ENCODE measurements around the gene STK25. TPM values are rescaled to one million over a fixed set of nuclear protein-coding genes. Genes with fewer than 3 reads are reported as not detected.

STK25 gene
- total and polyA plus RNA-seq, 2 donors (not counting 1 experiment from before 2014, with no cell fraction given): 168 to 197 TPM

DNA sequence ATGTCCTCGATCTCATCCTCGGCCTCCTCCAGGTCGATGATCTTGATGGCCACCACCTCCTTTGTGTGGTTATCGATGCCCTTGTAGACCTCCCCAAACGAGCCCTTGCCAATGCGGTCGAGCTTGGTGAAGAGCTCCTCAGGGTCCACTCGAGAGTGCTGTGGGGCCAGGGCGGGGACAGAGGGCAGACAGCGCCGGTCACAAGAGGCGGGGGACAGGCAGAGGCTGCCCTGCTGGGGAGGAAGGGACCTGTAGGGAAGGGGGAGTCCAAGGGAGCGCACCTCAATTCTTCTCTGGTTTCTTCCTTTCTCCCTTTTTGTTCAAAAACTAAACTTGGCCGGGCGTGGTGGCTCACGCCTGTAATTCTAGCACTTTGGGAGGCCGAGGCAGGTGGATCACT lies 6.8 kb downstream of the STK25 start:
- Histone ChIP-seq H3K9me3 (ENCODE audit: control insufficient read depth, insufficient read depth, low read depth, low read length) (no peaks in the 10 kb centered on the region), H3K27me3 (ENCODE audit: control insufficient read depth, insufficient read depth, low read length) (no peaks in the 10 kb centered on the region), H4K20me1 (ENCODE audit: control insufficient read depth, extremely low read depth, insufficient read depth, low read length) (no peaks in the 10 kb centered on the region), H3K27ac (ENCODE audit: insufficient read depth, low read length) (no peak overlapping the region), H2AFZ (ENCODE audit: low read length) (no peak overlapping the region), H3K79me2 (ENCODE audit: control insufficient read depth, insufficient read depth, low read length) (peaks cover 43% of the 10 kb centered on the region), H3K4me1 (ENCODE audit: control insufficient read depth, extremely low read depth, insufficient read depth, low read length) (no peaks in the 10 kb centered on the region), H3K9ac (ENCODE audit: insufficient read depth, low read length) (no peak overlapping the region), H3K4me3 (replicated peaks in 1 of 4; ENCODE audit: control extremely low read depth in 1 of 4, insufficient read depth in 1 of 4, low read depth in 3 of 4, low read length in 4 of 4) (no peak overlapping the region), H3K36me3 (ENCODE audit: control insufficient read depth, insufficient read depth, low read length) (peaks cover 23% of the 10 kb centered on the region), H3K4me2 (ENCODE audit: extremely low read depth, insufficient read depth, low read length) (no peak overlapping the region)
- TF ChIP-seq CTCF (conservative IDR thresholded peaks at IDR 0.05 in 1 of 2, IDR thresholded peaks at IDR 0.05 in 1 of 2; ENCODE audit: low read depth in 1 of 2, low read length in 2 of 2): no peak
- no peak for TF ChIP-seq EZH2 (IDR thresholded peaks at IDR 0.05; ENCODE audit: low read length, missing control alignments)
- no peak for DNase-seq (ENCODE audit: low read depth in 2 of 2)

DNA sequence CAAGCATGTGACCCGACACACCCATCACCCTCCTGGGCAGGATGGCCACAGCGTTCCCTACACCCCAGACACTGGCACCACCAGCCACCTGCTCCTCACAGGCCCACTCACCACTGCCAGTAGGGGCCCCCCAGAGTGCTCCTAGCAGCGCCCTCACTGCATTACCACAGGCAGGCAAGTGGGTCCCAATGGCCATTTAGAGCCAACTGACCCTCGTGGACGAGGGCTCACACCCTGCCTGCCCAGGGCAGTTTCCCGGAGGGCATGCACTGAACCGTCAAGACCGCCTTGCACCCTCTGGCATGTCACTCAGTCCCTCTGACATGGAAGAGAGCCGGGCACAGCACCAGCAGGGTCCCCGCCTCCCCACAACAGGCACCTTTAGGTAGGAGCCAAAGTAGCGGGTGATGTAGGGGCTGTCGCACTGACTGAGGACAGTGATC lies 7.3 kb downstream of the STK25 start:
- Histone ChIP-seq H3K27me3 (ENCODE audit: control insufficient read depth, insufficient read depth, low read length) (no peaks in the 10 kb centered on the region), H4K20me1 (ENCODE audit: control insufficient read depth, extremely low read depth, insufficient read depth, low read length) (no peaks in the 10 kb centered on the region), H3K36me3 (ENCODE audit: control insufficient read depth, insufficient read depth, low read length) (peaks cover 26% of the 10 kb centered on the region)

GRCh38 chr2:241500431-241500975 lies 7.9 kb downstream of the STK25 start:
- H3K79me2 ChIP-seq (ENCODE audit: control insufficient read depth, insufficient read depth, low read length): peaks cover 33% of the 10 kb centered on the region
- H3K4me2 ChIP-seq (ENCODE audit: extremely low read depth, insufficient read depth, low read length): no peak overlapping the region
- H4K20me1 ChIP-seq (ENCODE audit: control insufficient read depth, extremely low read depth, insufficient read depth, low read length): no peaks in the 10 kb centered on the region
- H2AFZ ChIP-seq (ENCODE audit: low read length): no peak overlapping the region
- no peak overlapping the region for H3K27ac ChIP-seq (ENCODE audit: insufficient read depth, low read length)
- H3K36me3 ChIP-seq (ENCODE audit: control insufficient read depth, insufficient read depth, low read length): peaks cover 31% of the 10 kb centered on the region
- no peak for DNase-seq (ENCODE audit: low read depth in 2 of 2)
- H3K27me3 ChIP-seq (ENCODE audit: control insufficient read depth, insufficient read depth, low read length): no peaks in the 10 kb centered on the region
- TF ChIP-seq EZH2 (IDR thresholded peaks at IDR 0.05; ENCODE audit: low read length, missing control alignments): no peak
- no peak for TF ChIP-seq CTCF (conservative IDR thresholded peaks at IDR 0.05 in 1 of 2, IDR thresholded peaks at IDR 0.05 in 1 of 2; ENCODE audit: low read depth in 1 of 2, low read length in 2 of 2)
- H3K4me1 ChIP-seq (ENCODE audit: control insufficient read depth, extremely low read depth, insufficient read depth, low read length): no peaks in the 10 kb centered on the region
- no peaks in the 10 kb centered on the region for H3K9me3 ChIP-seq (ENCODE audit: control insufficient read depth, insufficient read depth, low read depth, low read length)
- H3K4me3 ChIP-seq (replicated peaks in 1 of 4; ENCODE audit: control extremely low read depth in 1 of 4, insufficient read depth in 1 of 4, low read depth in 3 of 4, low read length in 4 of 4): no peak overlapping the region
- H3K9ac ChIP-seq (ENCODE audit: insufficient read depth, low read length): no peak overlapping the region

More for the DNA sequence above, 7.3 kb downstream of the STK25 start:
- Histone ChIP-seq H3K27ac (ENCODE audit: insufficient read depth, low read length) (no peak overlapping the region), H3K4me2 (ENCODE audit: extremely low read depth, insufficient read depth, low read length) (no peak overlapping the region), H3K9ac (ENCODE audit: insufficient read depth, low read length) (no peak overlapping the region), H3K9me3 (ENCODE audit: control insufficient read depth, insufficient read depth, low read depth, low read length) (no peaks in the 10 kb centered on the region), H3K79me2 (ENCODE audit: control insufficient read depth, insufficient read depth, low read length) (peaks cover 39% of the 10 kb centered on the region), H3K4me1 (ENCODE audit: control insufficient read depth, extremely low read depth, insufficient read depth, low read length) (no peaks in the 10 kb centered on the region), H2AFZ (ENCODE audit: low read length) (no peak overlapping the region), H3K4me3 (replicated peaks in 1 of 4; ENCODE audit: control extremely low read depth in 1 of 4, insufficient read depth in 1 of 4, low read depth in 3 of 4, low read length in 4 of 4) (no peak overlapping the region)
- no peak for DNase-seq (ENCODE audit: low read depth in 2 of 2)
- TF ChIP-seq CTCF (conservative IDR thresholded peaks at IDR 0.05 in 1 of 2, IDR thresholded peaks at IDR 0.05 in 1 of 2; ENCODE audit: low read depth in 1 of 2, low read length in 2 of 2) (no peak), EZH2 (IDR thresholded peaks at IDR 0.05; ENCODE audit: low read length, missing control alignments) (no peak)

Measured in fibroblast of lung (primary cell).